Stomach smooth muscle (tissue), 2 donors: Measurements from ENCODE around the gene ZDHHC19.
A peak's percentile ranks its signal among the peaks of the same experiment; 100 is the strongest.
"Not testable (repeated sequence)": the region's sequence is repeated elsewhere in the genome, so short reads cannot be mapped to it uniquely, and the experiment has no call there.

Experiments
- H3K27ac ChIP-seq: one replicate; pipeline ENCODE4 v1.7.0; 2013; ENCODE audit warnings: mild to moderate bottlenecking, low read length, inconsistent platforms
- H3K27me3 ChIP-seq, 2 donors: one replicate each; pipeline ENCODE4 v1.7.0; 2013; ENCODE audit warnings: low read length in 2 of 2; ENCODE audit not compliant: insufficient read depth in 2 of 2, control insufficient read depth in 1 of 2
- H3K36me3 ChIP-seq, 2 donors: one replicate each; pipeline ENCODE4 v1.7.0; 2013; ENCODE audit warnings: low read length in 2 of 2; ENCODE audit not compliant: control insufficient read depth in 2 of 2, insufficient read depth in 2 of 2
- H3K4me1 ChIP-seq: one replicate; pipeline ENCODE4 v1.7.0; 2013; ENCODE audit warnings: low read length; ENCODE audit not compliant: control insufficient read depth, insufficient read depth
- H3K4me3 ChIP-seq, 2 donors: one replicate each; pipeline ENCODE4 v1.7.0; 2013; ENCODE audit warnings: low read length in 2 of 2
- H3K9ac ChIP-seq, 2 donors: one replicate each; pipeline ENCODE4 v1.7.0; 2013; ENCODE audit warnings: low read length in 2 of 2, mild to moderate bottlenecking in 1 of 2
- H3K9me3 ChIP-seq, 2 donors: one replicate each; pipeline ENCODE4 v1.7.0; 2013; ENCODE audit warnings: low read length in 2 of 2; ENCODE audit not compliant: control insufficient read depth in 2 of 2
- donor health status: healthy.
- donor health status: Pancreatic carcinoma.

The ZDHHC19 gene

GRCh38 chr3:196189566-196190347, 21.4 kb downstream of the ZDHHC19 start:
- Histone ChIP-seq H3K36me3 (no peaks in the 10 kb centered on the region), H3K4me3 (no peak overlapping the region), H3K4me1 (peaks cover 11% of the 10 kb centered on the region), H3K9me3 (no peaks in the 10 kb centered on the region), H3K27me3 (no peaks in the 10 kb centered on the region), H3K27ac (no peak overlapping the region), H3K9ac (no peak overlapping the region)

- no peak overlapping the region for H3K27ac ChIP-seq
These were observed 24.3 kb downstream of the ZDHHC19 start for GRCh38 chr3:196186651-196187573.

GRCh38 chr3:196184881-196185280, 26.3 kb downstream of the ZDHHC19 start:
- no peak overlapping the region for H3K9ac ChIP-seq
- H3K4me1 ChIP-seq = peaks cover 5% of the 10 kb centered on the region
- no peaks in the 10 kb centered on the region for H3K36me3 ChIP-seq
- H3K9me3 ChIP-seq = no peaks in the 10 kb centered on the region
- H3K27me3 ChIP-seq = no peaks in the 10 kb centered on the region
- H3K4me3 ChIP-seq = no peak overlapping the region
- no peak overlapping the region for H3K27ac ChIP-seq

More at GRCh38 chr3:196186651-196187573, 24.3 kb downstream of the ZDHHC19 start:
- Histone ChIP-seq H3K4me3 (no peak overlapping the region), H3K4me1 (peaks cover 5% of the 10 kb centered on the region), H3K36me3 (no peaks in the 10 kb centered on the region), H3K27me3 (no peaks in the 10 kb centered on the region), H3K9ac (peak overlapping the region; percentile 42 to 50), H3K9me3 (no peaks in the 10 kb centered on the region)

GRCh38 chr3:196184169-196184432, 27.1 kb downstream of the ZDHHC19 start:
- not testable (repeated sequence) for H3K36me3 ChIP-seq, H3K9ac ChIP-seq, H3K27me3 ChIP-seq, H3K9me3 ChIP-seq, H3K4me3 ChIP-seq, H3K27ac ChIP-seq, H3K4me1 ChIP-seq

DNA sequence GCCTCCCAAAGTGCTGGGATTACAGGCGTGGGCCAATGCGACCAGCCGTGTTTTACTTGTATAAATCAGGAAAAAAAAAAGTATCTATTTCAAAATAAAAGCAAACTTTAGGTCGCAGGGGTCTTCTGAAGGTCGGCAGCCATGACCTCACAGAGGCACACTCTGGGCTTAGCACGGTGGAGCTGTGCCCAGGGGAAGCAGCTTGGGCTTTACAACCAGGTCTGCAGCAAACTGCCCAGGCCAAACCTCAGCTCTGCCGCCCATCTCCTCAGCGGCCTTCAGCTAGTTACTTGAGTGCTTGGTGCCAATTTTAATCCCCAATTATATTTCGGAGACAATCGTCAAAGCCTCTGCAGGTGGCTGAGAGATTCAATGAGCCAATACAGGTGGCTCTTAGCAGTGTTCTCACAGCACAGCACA, 30.1 kb downstream of the ZDHHC19 start:
- Histone ChIP-seq H3K4me3 (no peak overlapping the region), H3K27me3 (no peaks in the 10 kb centered on the region), H3K4me1 (no peaks in the 10 kb centered on the region), H3K36me3 (no peaks in the 10 kb centered on the region), H3K9me3 (no peaks in the 10 kb centered on the region), H3K9ac (no peak overlapping the region), H3K27ac (no peak overlapping the region)

GRCh38 chr3:196180346-196180745, 30.9 kb downstream of the ZDHHC19 start:
- H3K27ac ChIP-seq = no peak overlapping the region
- H3K4me3 ChIP-seq = no peak overlapping the region
- no peaks in the 10 kb centered on the region for H3K27me3 ChIP-seq

GRCh38 chr3:196179380-196180308, 31.6 kb downstream of the ZDHHC19 start:
- Histone ChIP-seq H3K36me3 (no peaks in the 10 kb centered on the region), H3K4me3 (no peak overlapping the region), H3K27me3 (no peaks in the 10 kb centered on the region), H3K9ac (no peak overlapping the region), H3K27ac (no peak overlapping the region), H3K4me1 (no peaks in the 10 kb centered on the region), H3K9me3 (no peaks in the 10 kb centered on the region)

More at GRCh38 chr3:196180346-196180745, 30.9 kb downstream of the ZDHHC19 start:
- H3K9me3 ChIP-seq = no peaks in the 10 kb centered on the region
- no peaks in the 10 kb centered on the region for H3K36me3 ChIP-seq
- no peak overlapping the region for H3K9ac ChIP-seq
- H3K4me1 ChIP-seq = no peaks in the 10 kb centered on the region

GRCh38 chr3:196178993-196179379, 32.2 kb downstream of the ZDHHC19 start:
- H3K4me1 ChIP-seq = no peaks in the 10 kb centered on the region
- no peaks in the 10 kb centered on the region for H3K36me3 ChIP-seq
- no peak overlapping the region for H3K9ac ChIP-seq
- no peaks in the 10 kb centered on the region for H3K9me3 ChIP-seq
- H3K27ac ChIP-seq = no peak overlapping the region
- no peak overlapping the region for H3K4me3 ChIP-seq
- no peaks in the 10 kb centered on the region for H3K27me3 ChIP-seq

- Histone ChIP-seq H3K9ac (no peak overlapping the region), H3K27ac (no peak overlapping the region), H3K4me3 (no peak overlapping the region), H3K9me3 (no peaks in the 10 kb centered on the region), H3K4me1 (no peaks in the 10 kb centered on the region), H3K36me3 (no peaks in the 10 kb centered on the region), H3K27me3 (no peaks in the 10 kb centered on the region)
These were observed 33.2 kb downstream of the ZDHHC19 start for GRCh38 chr3:196177967-196178366.

DNA sequence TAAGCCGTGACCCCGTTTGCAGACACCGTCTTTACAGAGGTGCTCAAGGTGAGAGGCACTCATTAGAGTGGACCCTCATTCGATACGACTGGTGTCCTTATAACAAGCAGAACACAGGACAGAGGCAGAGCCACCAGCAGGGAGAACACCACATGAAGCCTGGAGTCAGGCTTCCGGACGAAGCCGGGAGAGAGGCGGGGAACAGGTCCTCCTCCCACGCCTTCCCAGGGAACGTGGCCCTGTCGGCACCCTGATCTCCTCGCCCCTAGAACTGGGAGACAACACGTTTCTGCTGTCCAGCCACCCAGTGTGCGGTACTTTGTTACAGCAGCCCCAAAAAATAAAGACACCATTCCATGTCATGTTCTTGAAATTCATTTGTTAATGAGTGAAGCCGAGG, 33.6 kb downstream of the ZDHHC19 start:
- Histone ChIP-seq H3K9me3 (no peaks in the 10 kb centered on the region), H3K36me3 (no peaks in the 10 kb centered on the region), H3K4me1 (no peaks in the 10 kb centered on the region), H3K9ac (no peak overlapping the region), H3K4me3 (no peak overlapping the region), H3K27me3 (no peaks in the 10 kb centered on the region), H3K27ac (no peak overlapping the region)
